K562 (cell line): ENCODE data around the gene NLGN2. TPM values are rescaled to one million over a fixed set of nuclear protein-coding genes. Genes with fewer than 3 reads are reported as not detected.

Source experiments
- ATAC-seq: fragments of 200-7000 bp; cut with Tn5 transposase; 3 replicates; pipeline ENCODE4 v1.9.1; 2020; ENCODE audit warnings: moderate library complexity
- BruUV-seq: library from RNA; stranded (reverse); fragments of 400-500 nt; replicated peaks from 2 replicates; lab custom pipeline; 2021; lab: Mats Ljungman, UMichigan
- CTCF ChIA-PET: fragments of 300-600 bp; formaldehyde crosslinking; extraction: SDS; loops from one replicate; lab custom pipeline; 2021; ENCODE audit warnings: low intra/inter-chr PET ratio; lab: Yijun Ruan, JAX
- POLR2A ChIA-PET: fragments of 300-600, 350-650 bp; sonication (Branson Sonifier 250); formaldehyde crosslinking; extraction: SDS; loops from one replicate; lab custom pipeline; 2021; ENCODE audit warnings: antibody characterized with exemption, inconsistent platforms; lab: Yijun Ruan, JAX
- DNase-seq, 4 experiments: peaks; one replicate each; pipeline versions ENCODE4 v3.0.0 to v3.0.0-alpha.2; 2011 to 2018; ENCODE audit warnings: low spot score in 3 of 4, mixed read lengths in 3 of 4; ENCODE audit errors: extremely low read depth in 1 of 4
- FAIRE-seq: peaks from 2 replicates; lab custom pipeline; 2011; peaks lifted over from hg19 to GRCh38; lab: Jason Lieb, UNC
- H2AFZ ChIP-seq: 2 replicates; pipeline ENCODE4 v1.6.0; 2011; ENCODE audit warnings: low read depth, low read length, control low read depth, inconsistent platforms
- H3K27ac ChIP-seq: fragments of 200-600 bp; 3 replicates; pipeline ENCODE4 v1.8.0; 2011; ENCODE audit warnings: low read depth, mild to moderate bottlenecking, control low read depth, inconsistent platforms, low read length, moderate library complexity, mixed read lengths; ENCODE audit errors: extremely low read depth
- H3K27me3 ChIP-seq, 2 experiments: fragments of 300-600 bp in 1 of 2; 2 replicates in 1 of 2; 3 replicates in 1 of 2; pipeline versions ENCODE4 v1.6.0 to v1.8.0; 2011; ENCODE audit warnings: inconsistent platforms in 2 of 2, low read length in 2 of 2, mild to moderate bottlenecking in 1 of 2, mixed read lengths in 1 of 2, moderate library complexity in 1 of 2; ENCODE audit not compliant: control insufficient read depth in 2 of 2, insufficient read depth in 2 of 2
- H3K36me3 ChIP-seq: fragments of 300-600 bp; 3 replicates; pipeline ENCODE4 v1.8.0; 2011; ENCODE audit warnings: mild to moderate bottlenecking, low read length, inconsistent platforms; ENCODE audit not compliant: control insufficient read depth, insufficient read depth
- H3K4me1 ChIP-seq, 2 experiments: fragments of 200-600 bp in 1 of 2; replicated peaks in 1 of 2; 2 replicates in 1 of 2; 3 replicates in 1 of 2; pipeline versions ENCODE4 v1.5.1 to v1.8.0; 2011; ENCODE audit warnings: inconsistent platforms in 2 of 2, low read length in 2 of 2, mild to moderate bottlenecking in 1 of 2, mixed read lengths in 1 of 2, moderate library complexity in 1 of 2; ENCODE audit not compliant: control insufficient read depth in 2 of 2, insufficient read depth in 2 of 2
- H3K4me2 ChIP-seq: 2 replicates; pipeline ENCODE4 v1.6.1; 2011; ENCODE audit warnings: low read length, control low read depth, inconsistent platforms, mixed read lengths; ENCODE audit not compliant: insufficient read depth
- H3K4me3 ChIP-seq: fragments of 200-600 bp; sonication (generic), shearing (Covaris generic); 2 replicates; pipeline ENCODE4 v1.5.1; 2016; ENCODE audit warnings: control low read depth, inconsistent platforms
- H3K79me2 ChIP-seq: fragments of 200-600 bp; 3 replicates; pipeline ENCODE4 v1.8.0; 2011; ENCODE audit warnings: low read length, inconsistent platforms; ENCODE audit not compliant: control insufficient read depth, insufficient read depth
- H3K9ac ChIP-seq, 2 experiments: 2 replicates each; pipeline versions ENCODE4 v1.6.0 to v1.6.1; 2011; ENCODE audit warnings: low read depth in 2 of 2, low read length in 2 of 2, control low read depth in 1 of 2, inconsistent platforms in 1 of 2, mild to moderate bottlenecking in 1 of 2, mixed read lengths in 1 of 2; ENCODE audit not compliant: insufficient read depth in 1 of 2
- H3K9me1 ChIP-seq: one replicate; pipeline ENCODE4 v1.6.0; 2011; ENCODE audit warnings: inconsistent platforms, mild to moderate bottlenecking, low read length, moderate library complexity; ENCODE audit not compliant: control insufficient read depth, insufficient read depth
- H3K9me3 ChIP-seq: replicated peaks from 2 replicates; pipeline ENCODE4 v1.5.1; 2011; ENCODE audit warnings: low read depth, low read length, inconsistent platforms; ENCODE audit not compliant: control insufficient read depth, insufficient read depth
- H4K20me1 ChIP-seq: replicated peaks from 2 replicates; pipeline ENCODE4 v1.6.1; 2011; ENCODE audit warnings: low read length, inconsistent platforms, mixed read lengths; ENCODE audit not compliant: control insufficient read depth, insufficient read depth
- ELK1 ChIP-seq: sonication (generic); formaldehyde crosslinking; IDR thresholded peaks from 2 replicates; pipeline ENCODE4 v1.8.1; 2022; ENCODE audit warnings: missing genetic modification reagents
- EP300 ChIP-seq: IDR thresholded peaks from 2 replicates; pipeline ENCODE4 v1.6.1; 2012; ENCODE audit warnings: low read length, improper control_type of control experiment
- HDAC2 ChIP-seq: fragments of 450-650 bp; IDR thresholded peaks from 2 replicates; pipeline ENCODE4 v1.6.1; 2016; ENCODE audit warnings: mild to moderate bottlenecking
- ILF3 ChIP-seq: fragments of 450-650 bp; IDR thresholded peaks from 2 replicates; pipeline ENCODE4 v1.6.1; 2018; ENCODE audit warnings: antibody characterized with exemption, mild to moderate bottlenecking, moderate library complexity, borderline replicate concordance
- MEIS2 ChIP-seq: fragments of 450-650 bp; IDR thresholded peaks from 2 replicates; pipeline ENCODE4 v1.6.1; 2014; ENCODE audit warnings: mild to moderate bottlenecking; ENCODE audit not compliant: partially characterized antibody
- NFIX ChIP-seq: fragments of 250-450 bp; sonication (Bioruptor Pico); IDR thresholded peaks from 2 replicates; pipeline ENCODE4 v1.4.0; 2020; ENCODE audit warnings: low read depth, mild to moderate bottlenecking, moderate library complexity
- SMAD1 ChIP-seq: fragments of 150-350 bp; IDR thresholded peaks from 2 replicates; pipeline ENCODE4 v1.6.1; 2014; ENCODE audit warnings: low read length, low read depth; ENCODE audit not compliant: partially characterized antibody
- SMARCC2 ChIP-seq: fragments of 450-650 bp; IDR thresholded peaks from 2 replicates; pipeline ENCODE4 v1.6.1; 2017; ENCODE audit warnings: antibody characterized with exemption, moderate library complexity, mild to moderate bottlenecking, low read depth
- SRSF7 ChIP-seq: fragments of 200-400 bp; formaldehyde crosslinking; optimal IDR thresholded peaks from 2 replicates; pipeline ENCODE3; 2017; ENCODE audit warnings: mild to moderate bottlenecking, low read depth, low read length
- STAT5B ChIP-seq: fragments of 250-450 bp; sonication (Bioruptor Pico); IDR thresholded peaks from 2 replicates; pipeline ENCODE4 v1.8.0; 2021; ENCODE audit warnings: mild to moderate bottlenecking, inconsistent platforms
- TCF7 ChIP-seq: sonication (generic); IDR thresholded peaks from 2 replicates; pipeline ENCODE4 v1.6.1; 2016; ENCODE audit warnings: antibody characterized with exemption, borderline replicate concordance
- ZBTB49 ChIP-seq: sonication (generic); formaldehyde crosslinking; IDR thresholded peaks from 2 replicates; pipeline ENCODE4 v1.8.0; 2022; ENCODE audit warnings: missing genetic modification reagents, mild to moderate bottlenecking, borderline replicate concordance
- ZFP1 ChIP-seq: fragments of 450-650 bp; formaldehyde crosslinking; IDR thresholded peaks from 2 replicates; pipeline ENCODE4 v1.4.0; 2020; ENCODE audit warnings: mild to moderate bottlenecking, mixed read lengths
- ZNF609 ChIP-seq: sonication (generic); formaldehyde crosslinking; IDR thresholded peaks from 2 replicates; pipeline ENCODE4 v1.8.1; 2023; ENCODE audit warnings: missing genetic modification reagents, mild to moderate bottlenecking, borderline replicate concordance
- WGBS: fragments of 100-300 bp; shearing (Covaris generic); methylation state at CpG from one replicate; pipeline ENCODE4 v1.1.6; 2016; ENCODE audit warnings: low coverage, mixed read lengths; ENCODE audit not compliant: insufficient coverage; ENCODE audit errors: missing lambda C conversion rate; 5-methylcytosine and 5-hydroxymethylcytosine counted together
- in situ Hi-C: fragments of 300-500 bp; cut with MboI; formaldehyde crosslinking; loops from 4 replicates; pipeline ENCODE4 v1.15.0; 2018; ENCODE audit warnings: inconsistent platforms, mixed read lengths
- intact Hi-C: fragments of 100-400 bp; cut with micrococcal nuclease; formaldehyde crosslinking; loops from 2 replicates; pipeline ENCODE4 v1.14.2; 2022
- polyA plus RNA-seq, 8 experiments: library from polyadenylated mRNA; depleted of rRNA in 4 of 8; stranded (reverse) in 5 of 8; unstranded in 3 of 8; fragments of >200 nt; fragmentation: Nextera tagmentation in 2 of 8; fragmentation: Illumina TruSeq in 1 of 8; extraction: Ambion mirVana in 2 of 8; extraction: Trizol in 1 of 8; gene quantifications; 2 replicates each; pipeline versions ENCODE4 v1.2.1 to v1.2.3, GENCODE V29; 2011 to 2014; ENCODE audit warnings: inconsistent platforms in 1 of 8, missing spikeins in 1 of 8
- total RNA-seq, 7 experiments: library from RNA; depleted of rRNA in 6 of 7; stranded (reverse); fragments of >200 nt in 6 of 7; fragmentation: Illumina TruSeq in 2 of 7; extraction: Trizol in 2 of 7; gene quantifications; 2 replicates each; pipeline versions ENCODE4 v1.2.1 to v1.2.3, GENCODE V29; 2011 to 2021; ENCODE audit warnings: low replicate concordance in 1 of 7

NLGN2 gene
- total and polyA plus RNA-seq, 9 of the 15 experiments (the other 6 are each of a cell fraction or from before 2014, with no cell fraction given), result 0.11 to 7.8 (median 0.77) TPM

DNA sequence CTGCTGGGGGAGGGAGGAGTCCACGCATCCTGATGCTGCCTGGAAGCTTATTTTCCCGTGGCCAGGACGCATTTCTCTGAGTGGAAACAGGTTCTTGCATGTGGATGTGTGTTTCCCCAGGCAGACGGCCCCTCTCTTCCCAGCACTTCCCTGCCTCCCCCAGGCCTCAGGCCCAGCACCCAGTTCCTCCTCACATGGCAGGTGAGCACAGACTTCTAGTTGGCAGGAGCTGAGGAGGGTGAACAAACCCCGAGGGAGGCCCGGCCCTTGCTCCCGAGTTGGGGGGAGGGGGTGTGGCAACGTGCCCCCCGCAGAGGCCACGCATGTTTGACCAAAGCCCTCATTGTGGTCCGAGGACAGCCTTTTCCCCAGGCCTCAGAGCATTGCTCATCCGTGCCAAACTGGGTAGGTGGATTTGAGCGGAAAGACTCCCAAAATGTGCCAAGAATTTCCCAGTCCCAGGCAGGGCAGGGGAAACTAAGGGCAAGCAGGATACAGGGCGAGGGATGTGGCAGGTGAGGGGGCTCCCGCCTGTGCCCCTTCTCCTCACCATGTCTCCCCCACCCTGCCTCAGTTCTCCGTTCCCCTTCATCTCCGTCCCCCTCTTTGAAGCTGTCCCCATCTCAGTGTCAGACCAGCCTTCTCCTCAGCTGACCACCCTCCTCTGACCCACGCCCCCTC, 11.0 kb downstream of the NLGN2 start:
- H3K27me3 ChIP-seq, result no peaks in the 10 kb centered on the region
- no peak overlapping the region for H3K4me2 ChIP-seq
- no peak overlapping the region for H3K27ac ChIP-seq
- no peak overlapping the region for H3K9ac ChIP-seq
- no peaks in the 10 kb centered on the region for H3K36me3 ChIP-seq
- no peaks in the 10 kb centered on the region for H4K20me1 ChIP-seq
- 29% methylated on average over 13 of the region's 18 CpGs for WGBS
- no TSS peak for BruUV-seq
- no peak overlapping the region for H2AFZ ChIP-seq
- H3K9me1 ChIP-seq, result no peaks in the 10 kb centered on the region
- no peaks in the 10 kb centered on the region for H3K9me3 ChIP-seq
- no peak for ATAC-seq
- ChIA-PET CTCF (no interaction called here), POLR2A (interaction anchor here (1.0 kb wide), 1 partner anchor 14 kb away, joined by 4 read pairs; the partner anchor contains the start of gene TMEM256)
- DNase-seq, result no peak
- H3K4me1 ChIP-seq, result peaks cover 0 to 10% of the 10 kb centered on the region in 2 experiments; a peak in 2 of 5 replicates
- FAIRE-seq, result no peak
- H3K79me2 ChIP-seq, result no peaks in the 10 kb centered on the region
- in situ Hi-C loops, result no loop called here
- intact Hi-C loops, result no loop called here
- no peak overlapping the region for H3K4me3 ChIP-seq
- no peak for TF ChIP-seq NFIX (CRISPR knock-in tag)
- no peak for TF ChIP-seq MEIS2
- no peak for TF ChIP-seq HDAC2
- no peak for TF ChIP-seq TCF7
- TF ChIP-seq ELK1, result no peak
- no peak for TF ChIP-seq ZBTB49 (CRISPR knock-in tag)
- no peak for TF ChIP-seq STAT5B (CRISPR knock-in tag)
- TF ChIP-seq EP300, result no peak
- TF ChIP-seq SMARCC2, result no peak
- no peak for TF ChIP-seq SMAD1
- no peak for TF ChIP-seq SRSF7
- TF ChIP-seq ZNF609 (CRISPR knock-in tag), result no peak
- TF ChIP-seq ZFP1, result no peak
- no peak for TF ChIP-seq ILF3
